GM12801 (cell line): Measurements from ENCODE around the gene OR2T12.

ENCODE experiments used
- CTCF ChIP-seq: IDR thresholded peaks from one replicate; pipeline ENCODE4 v1.5.1; 2011; ENCODE audit warnings: control low read depth; ENCODE audit not compliant: insufficient read length; ENCODE audit errors: extremely low read depth

The OR2T12 gene

GRCh38 chr1:248303324-248303723 lies at the start of gene OR2T12:
Gene OR2T12, minus strand, starts transcription at chr1:248303424. Its CDS starts 7,846 bp downstream, at chr1:248295578.
- no peak for TF ChIP-seq CTCF

GRCh38 chr1:248348475-248348874 lies 45.3 kb upstream of the OR2T12 start, which contains the start of gene OR14C36:
Gene OR14C36, plus strand, starts transcription at chr1:248348775. Its CDS starts 0 bp downstream, at chr1:248348775.
- TF ChIP-seq CTCF: no peak

GRCh38 chr1:248343451-248343850 lies 40.2 kb upstream of the OR2T12 start:
- no peak for TF ChIP-seq CTCF

GRCh38 chr1:248324468-248324867 lies 21.2 kb upstream of the OR2T12 start, which contains the start of gene OR2M7:
Gene OR2M7, minus strand, starts transcription at chr1:248324568. Its CDS starts 0 bp downstream, at chr1:248324568.
- no peak for TF ChIP-seq CTCF

GRCh38 chr1:248316796-248317195 lies 13.6 kb upstream of the OR2T12 start:
- TF ChIP-seq CTCF: no peak

- TF ChIP-seq CTCF: no peak
Observed at GRCh38 chr1:248306103-248306502, 2.9 kb upstream of the OR2T12 start.

- no peak for TF ChIP-seq CTCF
Observed at GRCh38 chr1:248288391-248288790, 14.8 kb downstream of the OR2T12 start.

GRCh38 chr1:248277876-248278275 lies 25.3 kb downstream of the OR2T12 start, which contains the start of gene OR2T33:
Gene OR2T33, minus strand, starts transcription at chr1:248277976. Its CDS starts 4,162 bp downstream, at chr1:248273814.
- no peak for TF ChIP-seq CTCF
